ENCODE data around the gene SLC6A2.
"Not testable (repeated sequence)": the region's sequence is repeated elsewhere in the genome, so short reads cannot be mapped to it uniquely, and the experiment has no call there.

Gene SLC6A2

DNA sequence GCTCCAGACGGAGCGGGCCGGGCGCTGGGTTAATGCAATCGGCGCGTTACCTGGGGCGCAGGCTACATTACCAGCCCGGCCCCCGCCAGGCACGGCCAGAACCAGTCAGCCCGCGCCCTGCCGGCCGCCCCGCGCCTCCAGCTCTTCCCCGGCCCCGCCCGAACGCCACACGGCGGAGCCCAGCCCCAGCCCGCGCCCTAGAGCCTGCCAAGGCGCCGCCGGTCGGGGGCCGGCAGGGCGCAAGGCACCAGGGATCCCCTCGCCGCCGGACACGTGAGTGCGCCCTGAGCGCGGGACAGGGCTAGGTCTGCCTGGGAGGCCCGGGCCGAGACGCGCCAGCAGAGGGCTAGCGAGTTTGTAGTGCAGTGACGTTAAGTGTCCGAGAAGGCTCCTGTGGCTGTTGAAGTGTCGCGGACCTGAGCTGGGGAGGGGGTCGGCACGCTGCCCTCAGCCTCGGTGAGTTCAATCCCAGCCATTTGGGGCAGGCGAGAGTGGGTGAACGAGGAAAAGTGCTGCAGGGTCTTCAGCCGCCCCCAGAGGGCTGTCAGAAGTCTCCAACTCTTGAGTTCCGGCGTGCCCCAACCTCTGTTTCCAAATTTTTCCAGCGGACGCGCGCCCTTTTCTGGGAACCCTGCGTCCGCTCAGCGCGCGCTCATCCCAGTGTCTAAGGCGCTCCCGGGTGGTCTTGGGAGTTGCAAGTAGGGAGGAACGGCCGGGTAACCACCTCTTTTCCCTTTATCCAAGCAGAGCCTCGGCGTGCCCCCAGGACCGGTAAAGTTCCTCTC lies at the start of gene SLC6A2:
Gene SLC6A2, plus strand, starts transcription at position 92 of the 785 bp plus-strand sequence. CDS start 707 bp downstream, outside the sequence.
- DNase-seq, result no peak

DNA sequence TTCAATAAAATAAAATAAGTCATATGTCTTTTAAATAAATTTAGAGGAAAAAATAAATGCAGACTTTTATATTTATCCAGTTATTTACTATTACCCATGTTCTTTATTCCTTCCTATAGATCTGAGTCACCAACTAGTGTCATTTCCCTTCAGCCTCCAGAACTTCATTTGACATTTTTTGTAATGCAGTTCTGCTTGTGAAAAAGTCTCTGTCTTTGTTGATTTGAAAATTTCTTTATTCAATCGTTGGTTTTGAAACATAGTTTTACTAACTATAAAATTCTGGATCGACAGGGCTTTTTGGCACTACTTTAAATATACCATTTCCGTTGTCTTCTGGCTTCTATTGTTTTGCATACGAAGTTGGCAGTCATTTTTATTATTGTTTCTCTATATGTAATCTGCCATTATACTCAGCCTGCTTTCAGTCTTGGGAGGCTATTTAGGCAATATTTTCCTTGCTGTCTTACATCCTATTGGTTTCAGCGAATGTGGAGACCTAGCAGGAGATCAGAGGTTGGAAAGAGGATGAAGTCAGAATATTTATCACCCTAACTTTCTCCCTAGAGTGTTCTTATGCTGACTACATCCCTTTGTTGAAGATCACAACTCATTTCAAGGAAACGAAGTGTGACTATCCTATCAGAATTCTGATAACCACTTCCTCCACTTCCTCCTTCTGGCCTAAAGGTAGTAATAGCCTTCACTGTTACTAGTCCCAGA lies 42.0 kb upstream of the SLC6A2 start:
- DNase-seq, result no peak

DNA sequence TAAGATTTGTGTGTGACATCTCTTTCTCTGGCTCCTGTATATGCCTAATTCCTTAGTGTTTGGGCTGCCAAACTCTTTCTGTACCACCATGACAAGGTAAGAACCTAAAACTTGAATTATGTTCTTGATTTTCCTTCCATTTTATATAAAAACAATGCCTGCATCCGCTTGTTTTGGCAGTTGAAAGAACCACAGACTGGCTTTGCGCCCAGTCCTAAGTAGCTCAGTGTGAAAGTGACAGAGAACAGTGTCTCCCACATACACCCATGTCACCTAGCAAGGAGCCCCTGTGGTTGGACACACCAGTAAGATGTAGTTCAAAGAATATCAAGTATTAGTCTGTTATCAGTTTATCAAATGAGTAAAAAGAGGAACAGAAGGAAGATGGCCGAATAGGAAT lies 40.7 kb upstream of the SLC6A2 start:
- DNase-seq, result no peak

DNA sequence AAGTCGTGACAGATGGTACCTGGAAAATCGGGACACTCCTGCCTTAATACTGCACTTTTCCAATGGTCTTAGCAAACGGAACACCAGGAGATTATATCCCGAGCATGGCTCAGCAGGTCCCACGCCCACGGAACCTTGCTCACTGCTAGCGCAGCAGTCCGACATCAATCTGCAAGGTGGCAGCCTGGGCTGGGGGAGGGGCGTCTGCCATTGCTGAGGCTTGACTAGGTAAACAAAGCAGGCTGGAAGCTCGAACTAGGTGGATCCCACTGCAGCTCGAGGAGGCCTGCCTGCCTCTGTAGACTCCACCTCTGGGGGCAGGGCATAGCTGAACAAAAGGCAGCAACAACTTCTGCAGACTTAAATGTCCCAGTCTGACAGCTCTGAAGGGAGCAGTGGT lies 40.1 kb upstream of the SLC6A2 start:
- DNase-seq, result not testable (repeated sequence)

DNA sequence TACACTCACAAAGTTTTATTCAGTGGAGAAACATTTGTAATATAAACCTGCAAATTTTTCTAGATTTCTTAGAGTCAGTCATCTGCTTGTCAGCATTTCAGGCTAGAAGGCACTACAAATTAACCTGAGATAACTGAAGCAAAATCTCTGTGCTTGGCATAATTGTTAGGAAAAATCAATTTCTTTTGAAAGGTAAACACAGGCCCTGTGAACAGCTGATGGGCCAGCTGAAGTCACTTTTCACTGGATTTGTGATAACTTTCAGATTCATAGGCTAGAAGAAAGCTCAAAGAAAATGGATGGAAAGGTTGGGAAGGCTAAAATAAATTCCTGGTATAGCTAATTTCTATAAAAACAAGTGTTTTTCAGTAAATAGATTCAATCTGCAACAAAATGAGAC lies 34.0 kb upstream of the SLC6A2 start:
- DNase-seq, result no peak

DNA sequence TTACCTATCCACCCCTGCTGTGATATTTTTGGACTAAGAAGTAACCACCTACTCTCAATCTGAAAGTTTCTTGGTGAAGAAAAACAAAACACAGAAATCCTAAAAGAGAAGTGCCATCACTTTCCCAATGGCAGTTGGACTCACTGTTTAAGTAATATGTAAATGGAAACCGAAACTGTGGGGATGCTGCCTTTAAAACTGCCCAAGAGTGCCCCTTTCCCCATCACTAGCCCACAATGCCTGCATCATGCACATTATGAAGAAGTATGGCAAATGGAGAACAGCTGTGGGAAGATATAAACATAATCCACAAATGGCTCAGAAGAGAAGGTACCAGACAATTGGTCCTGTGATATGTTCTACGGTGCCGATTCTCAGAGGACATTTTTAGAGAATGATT lies 33.5 kb upstream of the SLC6A2 start:
- no peak for DNase-seq

DNA sequence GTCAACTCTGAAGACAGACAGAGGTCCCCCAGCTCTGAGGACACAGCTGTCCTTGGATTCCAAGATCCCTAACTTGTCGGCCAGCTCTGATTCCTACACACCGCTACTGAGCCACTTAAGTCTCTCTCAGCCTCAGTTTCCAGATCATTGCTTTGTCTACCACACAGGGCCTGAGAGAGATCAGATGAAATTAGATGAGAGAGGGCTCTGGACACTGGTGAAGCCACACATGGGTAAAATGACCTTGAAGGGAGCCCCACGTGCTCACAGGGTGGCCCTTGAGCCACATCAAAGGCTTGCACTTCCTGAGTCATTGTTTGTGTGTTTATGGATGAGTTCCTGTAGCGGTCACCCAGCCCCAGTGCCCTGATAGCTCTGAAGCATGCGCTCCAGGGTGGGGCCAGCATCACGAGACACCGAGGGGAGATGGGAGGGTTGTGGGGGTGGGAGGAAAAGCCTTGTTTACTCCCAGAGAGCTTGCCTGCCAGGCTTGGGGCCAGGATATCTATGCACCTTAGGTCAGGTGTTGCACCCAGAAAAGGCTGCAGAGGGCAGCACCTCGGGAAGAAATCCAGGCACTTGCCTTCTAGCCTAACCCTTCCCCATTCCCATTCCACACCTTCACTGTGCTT lies 32.7 kb upstream of the SLC6A2 start:
- no peak for DNase-seq

DNA sequence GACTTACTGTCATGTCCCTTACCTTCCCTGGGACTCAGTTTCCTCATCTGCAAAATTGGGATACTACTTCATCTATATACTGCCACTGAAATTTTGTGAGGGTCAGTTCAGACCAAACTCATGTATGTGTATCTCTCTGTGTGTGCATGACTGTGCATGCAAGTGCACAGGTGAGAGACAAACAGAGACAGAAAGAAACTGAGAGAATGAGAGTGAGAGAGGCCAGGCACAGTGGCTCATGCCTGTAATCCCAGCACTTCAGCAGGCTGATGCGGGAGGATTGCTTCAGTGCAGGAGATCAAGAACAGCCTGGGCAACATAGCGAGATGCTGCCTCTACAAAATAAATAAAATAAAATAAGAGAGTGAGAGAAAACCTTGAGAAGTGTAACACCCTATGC lies 32.1 kb upstream of the SLC6A2 start:
- DNase-seq, result no peak

DNA sequence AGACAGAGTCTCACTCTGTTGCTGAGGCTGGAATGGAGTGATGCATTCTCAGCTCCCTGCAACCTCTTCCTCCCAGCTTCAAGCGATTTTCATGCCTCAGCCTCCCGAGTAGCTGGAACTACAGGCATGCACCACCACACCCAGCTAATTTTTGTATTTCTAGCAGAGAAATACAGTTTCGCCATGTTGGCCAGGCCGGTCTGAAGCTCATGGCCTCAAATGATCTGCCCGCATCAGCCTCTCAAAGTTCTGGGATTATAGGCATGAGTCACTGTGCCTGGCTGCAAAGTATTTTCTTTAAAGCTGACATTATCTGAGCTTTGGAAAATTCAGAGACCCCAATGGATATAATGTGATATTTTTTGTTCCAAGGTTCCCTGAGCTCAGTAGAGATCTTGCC lies 31.1 kb upstream of the SLC6A2 start:
- no peak for DNase-seq

DNA sequence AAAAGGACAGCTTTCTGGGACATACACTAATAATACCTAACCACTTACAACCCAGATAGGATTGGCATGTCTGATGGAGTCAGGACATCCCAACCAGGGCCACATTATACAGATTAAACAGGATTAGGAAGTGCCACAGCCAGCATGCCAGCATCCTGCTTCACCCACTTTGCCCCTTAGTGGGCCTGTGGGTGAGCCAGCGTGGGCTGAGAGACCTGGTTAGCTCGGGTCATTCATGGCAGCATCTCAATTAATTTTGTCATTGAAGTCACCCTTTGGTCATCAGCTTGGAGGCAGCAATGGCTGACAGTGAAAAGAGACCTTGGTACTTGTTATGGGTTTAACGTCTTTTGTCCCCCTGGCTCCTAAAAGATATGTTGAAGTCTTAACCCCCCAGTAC lies 29.9 kb upstream of the SLC6A2 start:
- no peak for DNase-seq

DNA sequence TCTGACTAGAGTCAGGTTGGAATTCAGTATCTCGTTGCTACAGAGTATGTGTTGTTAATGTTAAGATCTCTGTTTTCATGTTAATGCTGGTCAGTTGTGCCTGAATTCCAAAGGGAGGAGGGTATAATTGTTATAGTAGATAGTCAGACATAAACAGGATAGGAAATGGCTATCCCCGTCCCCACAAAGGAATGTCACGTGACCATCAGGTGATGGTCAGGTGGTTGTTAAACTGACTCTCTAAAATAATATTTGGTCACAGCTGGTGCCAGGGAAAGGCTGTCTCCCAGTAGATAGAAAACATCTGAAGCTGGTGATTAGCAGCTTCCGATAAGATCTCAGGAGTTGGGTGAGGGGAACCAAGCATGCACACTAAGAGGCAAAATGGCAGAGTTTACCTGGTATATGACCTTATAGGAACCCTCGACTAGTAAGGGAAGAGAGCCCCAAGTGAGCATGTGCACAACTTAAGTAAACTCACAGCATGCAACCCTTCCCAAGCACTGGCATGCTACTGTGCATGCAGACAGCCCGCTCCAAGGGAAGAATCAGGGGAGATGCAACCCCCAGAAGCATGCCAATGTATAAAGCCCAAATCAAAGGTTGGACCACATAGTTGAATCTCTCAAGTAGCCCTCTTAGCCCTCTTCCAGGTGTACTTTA lies 27.4 kb upstream of the SLC6A2 start:
- DNase-seq, result no peak

DNA sequence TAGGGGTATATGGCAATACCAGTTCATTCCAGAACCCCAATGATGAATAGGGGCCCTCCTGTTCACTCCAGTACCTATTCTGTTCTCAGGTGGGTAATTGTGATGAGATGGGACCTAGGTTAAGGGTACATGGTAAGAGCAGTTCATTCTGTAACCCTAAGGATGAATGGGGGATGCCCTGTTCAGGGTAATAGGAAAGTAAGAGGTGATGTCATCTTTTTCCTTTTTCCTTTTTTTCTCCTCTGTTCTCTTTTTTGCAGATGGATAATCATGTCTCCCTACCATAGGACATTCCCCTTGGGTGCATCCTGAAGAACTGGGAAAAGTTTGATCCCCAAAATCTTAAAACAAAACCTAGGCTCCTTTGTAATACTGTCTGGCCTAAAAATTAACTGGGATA lies 25.0 kb upstream of the SLC6A2 start:
- DNase-seq, result no peak

DNA sequence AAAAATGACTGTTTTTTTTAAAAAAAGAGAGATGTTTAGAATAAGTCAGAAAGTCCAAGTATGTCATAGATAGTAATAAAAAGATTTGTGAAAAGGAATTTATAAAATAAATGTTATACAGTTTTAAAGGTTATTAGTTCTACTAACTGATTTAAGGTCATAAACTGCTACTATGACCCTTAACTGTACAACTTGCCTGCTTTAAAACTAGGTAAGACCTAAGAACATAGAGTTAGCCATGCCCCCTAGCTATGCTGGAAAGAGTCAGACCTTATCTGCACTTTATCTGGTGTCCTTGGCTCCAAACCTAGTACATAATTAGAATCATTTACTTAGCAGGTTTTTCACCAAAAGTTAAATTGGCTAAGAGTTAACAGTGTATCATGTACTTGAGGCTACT lies 23.5 kb upstream of the SLC6A2 start:
- DNase-seq, result no peak

DNA sequence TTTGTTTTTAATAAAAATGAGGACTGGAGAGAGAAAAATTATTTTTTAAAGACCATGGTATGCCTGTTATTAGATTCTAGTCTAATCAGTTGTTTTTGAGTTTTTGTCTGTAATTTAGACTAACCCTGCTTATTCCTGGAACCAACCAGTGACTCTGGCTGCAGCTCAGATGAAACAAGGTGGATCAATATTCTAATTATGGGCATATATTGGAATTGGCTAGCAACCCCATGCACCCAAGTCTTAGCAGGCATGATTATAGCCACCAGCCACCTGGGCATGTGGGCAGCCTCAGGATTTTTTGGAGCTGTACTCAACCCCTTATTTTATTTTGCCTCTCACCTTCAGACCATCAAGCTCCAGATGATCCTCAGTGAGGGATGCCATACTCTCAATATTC lies 21.6 kb upstream of the SLC6A2 start:
- no peak for DNase-seq

DNA sequence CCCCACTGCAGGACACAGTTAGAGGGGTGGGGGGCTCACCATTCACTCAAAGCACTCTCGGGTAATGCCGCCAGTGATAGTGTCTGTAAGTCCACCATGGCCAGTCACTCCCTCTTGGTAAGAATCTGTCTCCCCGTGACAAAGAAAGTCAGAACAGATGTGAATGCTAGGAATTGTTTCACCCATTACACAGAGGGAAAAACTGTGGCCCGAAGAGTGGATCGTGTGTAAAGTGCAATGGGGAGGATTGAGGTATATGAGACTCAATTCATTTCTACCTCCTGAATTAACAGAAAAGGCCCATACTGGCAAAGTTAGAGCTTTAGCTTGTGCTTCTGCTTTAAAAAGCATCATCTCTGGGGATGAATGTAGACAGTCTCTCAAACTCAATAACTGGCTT lies 17.5 kb upstream of the SLC6A2 start:
- DNase-seq, result no peak

DNA sequence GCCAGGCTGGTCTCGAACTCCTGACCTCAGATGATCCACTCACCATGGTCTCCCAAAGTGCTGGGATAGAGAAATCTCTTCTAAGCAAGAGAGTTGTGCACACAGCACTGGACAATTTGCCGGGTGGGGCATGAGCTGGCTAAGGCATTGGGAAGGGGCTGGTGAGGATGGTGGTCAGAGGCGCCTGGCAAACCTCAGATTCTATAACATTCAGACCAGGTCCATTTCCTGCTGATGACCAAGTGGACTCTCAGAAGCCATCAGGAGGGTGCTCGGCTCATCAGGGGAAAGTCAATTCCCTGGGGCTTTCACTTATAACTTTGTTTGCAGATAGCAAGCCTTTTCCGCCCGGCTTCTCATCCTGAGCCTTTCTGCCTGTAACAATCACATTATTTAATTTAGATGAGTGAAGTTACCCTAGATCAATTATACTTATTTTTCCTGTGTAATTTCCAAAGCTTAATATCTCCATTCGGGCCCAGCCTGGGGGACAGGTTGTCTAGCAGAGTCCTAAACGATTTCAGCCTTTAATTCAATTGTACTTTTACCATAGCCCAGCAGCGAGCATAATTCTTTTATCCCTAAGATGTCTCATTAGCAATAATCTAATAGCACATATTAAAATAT lies 15.0 kb upstream of the SLC6A2 start:
- DNase-seq, result no peak

DNA sequence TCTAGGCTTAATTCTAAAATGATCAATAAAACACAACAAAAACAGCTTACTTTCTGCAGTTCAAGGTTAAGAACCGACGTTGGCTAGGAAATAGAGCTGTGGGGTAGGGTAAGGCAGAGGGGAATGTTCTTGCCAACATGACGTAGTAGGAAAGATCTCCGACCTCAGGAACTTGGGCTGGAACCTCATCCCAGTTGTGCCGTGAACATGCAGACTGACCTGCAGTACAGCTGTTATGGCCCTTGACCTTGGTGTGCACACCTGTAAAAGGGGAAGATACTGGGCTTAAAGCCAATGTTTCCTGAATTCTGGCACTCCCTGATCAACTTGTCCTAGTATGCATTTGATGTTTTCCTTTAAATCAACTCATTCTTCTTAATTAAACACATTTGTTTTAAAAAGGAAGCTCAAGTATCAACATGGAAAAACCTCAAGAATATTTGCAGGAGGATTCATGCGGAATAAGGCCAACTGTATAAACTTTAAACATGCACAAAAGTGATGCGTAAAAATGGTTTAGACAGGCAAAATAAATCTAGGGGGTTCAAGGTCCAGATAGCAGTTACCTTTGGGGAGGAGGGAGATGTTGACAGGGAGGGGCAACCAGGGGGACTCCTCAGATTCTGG lies 14.2 kb upstream of the SLC6A2 start:
- no peak for DNase-seq

DNA sequence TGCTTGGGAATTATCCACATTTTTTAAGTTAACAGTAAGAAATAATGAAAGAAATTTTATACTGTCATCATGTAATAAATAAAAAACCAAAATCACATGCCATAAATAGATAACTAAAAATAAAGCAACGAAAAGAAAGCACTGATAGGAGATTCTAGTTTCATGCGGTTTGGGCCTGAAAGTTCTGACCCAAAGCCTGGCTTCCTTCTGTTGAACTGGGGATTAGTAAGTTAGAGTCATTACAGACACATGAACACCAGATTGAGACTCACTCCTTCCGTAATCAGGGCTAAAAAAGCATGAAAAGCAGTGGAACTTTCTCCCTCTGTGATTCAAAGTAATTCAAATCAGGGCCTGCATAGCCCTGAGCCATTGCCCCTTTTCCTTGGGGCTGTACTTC lies 13.2 kb upstream of the SLC6A2 start:
- DNase-seq, result no peak

DNA sequence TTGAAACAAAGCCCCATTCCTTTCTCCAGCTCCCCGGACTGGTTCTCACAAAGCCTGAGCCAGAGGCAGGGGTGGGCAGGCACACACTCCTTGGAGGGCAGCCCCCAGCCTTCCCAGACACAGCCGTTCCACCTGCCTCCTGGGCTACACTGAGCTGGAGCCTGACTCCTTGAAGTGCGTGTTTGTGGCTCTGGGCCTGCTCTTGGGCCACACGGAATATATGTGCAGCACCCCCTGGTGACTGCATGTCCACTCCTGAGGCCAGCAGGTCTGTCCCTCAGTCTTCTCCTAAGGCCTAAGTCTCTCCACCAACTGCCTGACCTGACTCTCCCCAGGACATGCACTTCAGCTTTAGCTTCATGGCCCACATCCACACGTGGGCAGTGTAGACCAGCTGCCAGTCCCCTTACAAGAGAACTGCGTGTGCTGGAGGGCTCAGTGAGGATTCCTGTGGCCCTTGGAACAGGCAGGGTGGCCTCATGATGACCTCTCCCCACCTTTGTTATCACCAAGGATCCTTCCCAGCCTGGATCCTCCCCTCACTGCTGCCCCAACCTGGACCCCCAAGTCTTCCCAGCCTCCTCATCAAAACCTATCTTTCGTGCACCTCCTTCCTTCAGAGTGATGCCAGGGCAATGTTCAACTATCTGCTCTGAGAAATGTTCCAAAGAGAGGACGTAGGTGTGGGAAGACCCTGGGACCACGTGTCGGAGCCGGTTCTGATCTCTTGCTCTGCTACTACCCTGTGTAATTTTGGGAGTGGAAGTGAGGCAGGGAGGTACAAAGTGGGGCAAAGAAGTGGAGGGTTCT lies 12.4 kb upstream of the SLC6A2 start:
- DNase-seq, result no peak

DNA sequence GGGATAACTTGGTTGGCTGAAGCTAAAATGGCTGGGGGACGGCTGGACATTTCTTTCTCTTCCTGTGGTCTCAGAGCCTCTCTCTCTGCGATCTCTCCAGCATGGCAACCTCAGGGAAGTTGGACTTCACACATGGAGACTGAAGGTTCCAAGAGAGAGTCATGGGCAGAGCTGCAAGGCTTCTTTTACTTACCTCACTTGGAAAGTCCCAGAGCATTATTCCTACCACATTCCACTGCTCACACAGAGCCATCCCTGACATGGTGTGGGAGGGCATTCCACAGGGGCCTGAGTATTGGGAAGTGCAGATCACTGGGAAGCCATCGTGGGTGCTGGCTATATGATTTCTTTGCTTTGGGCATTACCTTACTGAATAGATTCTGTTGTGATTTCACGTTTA lies 9.8 kb upstream of the SLC6A2 start:
- no peak for DNase-seq

DNA sequence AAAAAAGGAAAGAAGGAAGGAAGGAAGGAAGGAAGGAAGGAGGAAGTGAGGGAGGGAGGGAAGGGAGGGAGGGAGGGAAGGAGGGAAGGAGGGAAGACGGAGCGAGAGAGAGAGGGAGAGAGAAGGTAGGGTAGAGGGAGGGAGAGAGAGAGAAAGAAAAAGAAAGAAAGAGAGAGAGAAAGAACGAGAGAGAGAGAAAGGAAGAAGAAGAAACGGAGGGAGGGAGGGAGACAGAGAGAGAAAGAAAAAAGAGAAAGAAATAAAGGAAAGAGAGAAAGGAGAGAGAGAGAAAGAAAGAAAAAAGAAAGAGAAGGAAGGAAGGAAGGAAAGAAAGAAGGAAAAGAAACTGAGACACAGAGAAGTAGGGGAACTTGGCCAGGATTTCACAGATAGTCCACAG lies 8.4 kb upstream of the SLC6A2 start:
- no peak for DNase-seq

DNA sequence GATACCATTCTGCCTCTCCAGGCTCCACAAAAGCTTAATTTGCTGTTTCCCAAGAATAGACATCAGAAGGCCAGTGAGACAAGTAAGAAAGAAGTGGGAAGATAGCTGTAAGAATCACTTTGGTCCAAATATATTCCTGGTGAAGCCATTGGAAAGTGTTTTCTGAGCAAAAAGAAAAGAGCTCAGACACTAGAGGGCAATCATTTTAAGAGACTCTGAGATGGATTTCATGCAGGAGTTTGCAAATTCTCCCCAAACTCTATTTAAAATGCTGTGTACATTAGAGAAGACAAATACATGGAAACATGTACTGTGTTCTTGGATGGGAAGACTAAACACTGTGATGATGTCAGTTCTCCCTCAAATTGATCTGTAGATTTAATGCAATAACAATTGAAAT lies 8.0 kb upstream of the SLC6A2 start:
- peak in 1 of 2 donors; percentile 44 for DNase-seq
